SJSA1 (cell line): ENCODE measurements around the gene CCL14. TPM values are rescaled to one million over a fixed set of nuclear protein-coding genes. Genes with fewer than 3 reads are reported as not detected.
"Not testable (repeated sequence)": the region's sequence is repeated elsewhere in the genome, so short reads cannot be mapped to it uniquely, and the experiment has no call there.

Source experiments
- DNase-seq, 2 experiments: peaks; one replicate each; pipeline ENCODE4 v3.0.0-alpha.2; 2015 to 2020; ENCODE audit warnings: low spot score in 2 of 2, low read depth in 1 of 2
- H3K27ac ChIP-seq: fragments of 250-450 bp; sonication (Bioruptor Pico); 2 replicates; pipeline ENCODE4 v1.5.1; 2020; ENCODE audit warnings: mild to moderate bottlenecking, moderate library complexity
- H3K27me3 ChIP-seq: fragments of 250-450 bp; sonication (Bioruptor Pico); replicated peaks from 2 replicates; pipeline ENCODE4 v1.5.1; 2020; ENCODE audit warnings: mild to moderate bottlenecking, moderate library complexity
- H3K36me3 ChIP-seq: fragments of 250-450 bp; sonication (Bioruptor Pico); 2 replicates; pipeline ENCODE4 v1.5.1; 2020; ENCODE audit warnings: mild to moderate bottlenecking
- H3K4me1 ChIP-seq: fragments of 250-450 bp; sonication (Bioruptor Pico); replicated peaks from 2 replicates; pipeline ENCODE4 v1.6.1; 2021; ENCODE audit warnings: mild to moderate bottlenecking
- H3K4me3 ChIP-seq: fragments of 250-450 bp; sonication (Bioruptor Pico); 2 replicates; pipeline ENCODE4 v1.5.1; 2020; ENCODE audit warnings: mild to moderate bottlenecking
- H3K9me3 ChIP-seq: fragments of 250-450 bp; sonication (Bioruptor Pico); replicated peaks from 2 replicates; pipeline ENCODE4 v1.5.1; 2020; ENCODE audit warnings: mild to moderate bottlenecking
- total RNA-seq: library from RNA; depleted of rRNA; stranded (reverse); fragments of >200 nt; shearing (Covaris generic); gene quantifications from 2 replicates; pipeline ENCODE4 v1.2.3, GENCODE V29; 2014; rRNA removed

CCL14 gene
- total RNA-seq, 1 experiment from 2014 or later: not detected

DNA sequence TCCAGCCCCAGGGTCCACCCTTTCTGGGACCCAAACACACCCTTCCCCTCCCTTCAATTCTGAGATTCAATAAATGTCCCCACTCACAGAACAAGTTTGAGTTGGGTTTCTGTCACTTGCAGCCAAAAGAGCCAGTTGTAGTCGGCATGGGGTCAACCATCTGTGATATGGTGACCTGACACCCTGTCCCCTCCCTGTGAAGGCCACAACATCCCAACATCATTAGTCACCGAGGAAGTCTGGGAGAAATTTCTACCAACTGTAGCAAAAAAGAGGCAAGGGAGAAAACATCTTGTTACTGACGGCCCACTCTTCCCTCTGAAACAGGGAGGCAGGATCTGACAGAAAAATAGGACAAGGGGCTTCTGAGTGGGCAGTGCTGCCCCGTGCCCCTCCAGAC is 42.4 kb downstream of the CCL14 start:
- H3K9me3 ChIP-seq: no peaks in the 10 kb centered on the region
- no peaks in the 10 kb centered on the region for H3K36me3 ChIP-seq
- no peak overlapping the region for H3K27ac ChIP-seq
- no peaks in the 10 kb centered on the region for H3K4me1 ChIP-seq
- no peak overlapping the region for H3K4me3 ChIP-seq
- H3K27me3 ChIP-seq: no peaks in the 10 kb centered on the region
- no peak for DNase-seq

DNA sequence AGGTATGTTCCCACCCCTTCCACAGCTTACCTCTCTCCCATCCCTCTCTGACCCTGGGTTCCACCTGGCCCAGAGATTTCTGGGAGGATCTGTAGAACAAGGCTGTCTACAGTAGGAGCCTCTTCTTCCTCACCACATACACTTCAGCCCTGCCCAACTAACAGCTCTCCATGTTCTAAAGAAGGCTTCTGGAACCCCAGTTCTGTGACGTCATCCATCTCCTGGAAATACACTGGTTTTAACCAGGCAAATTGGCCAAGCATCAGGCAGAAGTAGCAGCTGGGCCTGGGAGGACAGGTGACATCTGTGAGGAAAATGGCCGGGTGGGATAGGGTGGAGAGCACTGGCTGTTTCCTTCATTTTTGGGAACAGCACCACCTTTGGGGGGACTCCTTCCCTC is 43.0 kb downstream of the CCL14 start, which contains the start of gene LYZL6:
Gene LYZL6 (minus strand): TSS at position 177 of the 400 bp plus-strand sequence. CDS start 4,357 bp downstream, outside the sequence.
- Histone ChIP-seq H3K27me3 (no peaks in the 10 kb centered on the region), H3K9me3 (no peaks in the 10 kb centered on the region), H3K4me1 (no peaks in the 10 kb centered on the region), H3K4me3 (no peak within 1 kb of the TSS), H3K27ac (no peak within 1 kb of the TSS), H3K36me3 (no peaks in the 10 kb centered on the region)
- DNase-seq: no peak

DNA sequence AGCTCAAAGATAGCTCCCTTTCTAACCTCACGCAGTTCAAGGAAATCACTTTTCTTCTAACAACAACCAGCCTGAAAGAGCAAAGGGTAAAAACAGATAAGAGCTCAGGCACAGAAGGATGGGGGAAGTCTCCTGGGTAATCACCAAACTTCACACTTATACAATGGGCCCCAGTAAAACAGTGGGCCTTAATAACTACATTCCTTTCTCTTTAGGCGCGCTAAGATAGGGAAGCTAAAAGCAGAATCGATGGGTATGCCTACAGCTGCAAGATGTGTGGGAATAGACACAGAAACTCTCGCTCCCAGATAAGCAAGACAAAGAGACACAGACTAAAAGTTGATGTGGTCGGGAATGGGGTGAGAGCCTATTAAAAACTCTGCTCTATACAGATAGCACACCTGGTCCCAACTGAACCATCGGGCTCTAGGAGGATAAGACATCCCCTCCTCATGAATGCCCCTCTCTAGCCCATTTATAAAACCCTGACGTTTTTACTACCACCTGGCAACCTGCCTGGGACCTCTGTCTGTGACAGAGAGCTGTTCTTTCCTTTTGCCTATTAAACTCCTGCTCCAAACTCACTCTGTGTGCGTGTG is 43.8 kb downstream of the CCL14 start:
- Histone ChIP-seq H3K4me3 (no peak overlapping the region), H3K27me3 (no peaks in the 10 kb centered on the region), H3K36me3 (no peaks in the 10 kb centered on the region), H3K9me3 (no peaks in the 10 kb centered on the region), H3K4me1 (no peaks in the 10 kb centered on the region), H3K27ac (no peak overlapping the region)
- DNase-seq: no peak

DNA sequence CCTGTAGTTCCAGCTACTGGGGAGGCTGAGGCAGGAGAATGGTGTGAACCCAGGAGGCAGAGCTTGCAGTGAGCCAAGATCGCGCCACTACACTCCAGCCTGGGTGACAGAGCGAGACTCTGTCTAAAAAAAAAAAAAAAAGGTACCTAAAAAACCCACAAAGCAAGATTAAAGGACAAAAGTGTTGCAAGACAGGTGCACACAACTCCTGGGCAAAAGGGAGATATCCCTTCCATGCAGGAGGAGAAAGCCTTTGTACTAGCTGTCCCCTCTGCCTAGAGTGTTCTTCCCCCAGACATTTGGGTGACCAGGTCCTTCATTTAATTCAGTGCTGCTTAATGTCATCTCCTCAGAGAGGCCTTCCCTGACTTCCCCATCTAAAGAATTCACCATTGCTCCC is 48.0 kb downstream of the CCL14 start:
- H3K4me1 ChIP-seq, H3K4me3 ChIP-seq, H3K9me3 ChIP-seq, H3K27ac ChIP-seq, DNase-seq, H3K27me3 ChIP-seq, H3K36me3 ChIP-seq: not testable (repeated sequence)

DNA sequence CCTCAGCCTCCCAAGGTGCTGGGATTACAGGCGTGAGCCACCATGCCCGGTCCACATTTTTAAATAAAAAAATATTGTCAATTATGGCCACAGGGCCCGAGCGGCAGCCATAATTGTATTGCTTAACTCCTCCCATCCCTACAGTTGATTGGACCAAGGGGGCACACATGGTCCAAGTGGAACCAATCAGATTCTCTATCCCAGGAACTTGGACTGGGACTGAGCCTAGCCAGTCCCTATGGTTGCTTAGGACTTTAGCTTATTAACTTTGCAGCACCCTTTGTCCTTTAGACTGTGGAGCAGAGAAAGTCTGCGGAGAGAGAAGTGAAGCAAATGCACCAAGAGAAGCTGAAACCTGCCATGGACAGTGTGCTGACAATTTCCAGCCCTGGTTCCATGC is 50.5 kb downstream of the CCL14 start:
- Histone ChIP-seq H3K36me3 (no peaks in the 10 kb centered on the region), H3K4me1 (no peaks in the 10 kb centered on the region; the same call in 1 of the 2 replicates), H3K27ac (no peak overlapping the region), H3K9me3 (no peaks in the 10 kb centered on the region), H3K4me3 (no peak overlapping the region), H3K27me3 (no peaks in the 10 kb centered on the region)
- DNase-seq: no peak

DNA sequence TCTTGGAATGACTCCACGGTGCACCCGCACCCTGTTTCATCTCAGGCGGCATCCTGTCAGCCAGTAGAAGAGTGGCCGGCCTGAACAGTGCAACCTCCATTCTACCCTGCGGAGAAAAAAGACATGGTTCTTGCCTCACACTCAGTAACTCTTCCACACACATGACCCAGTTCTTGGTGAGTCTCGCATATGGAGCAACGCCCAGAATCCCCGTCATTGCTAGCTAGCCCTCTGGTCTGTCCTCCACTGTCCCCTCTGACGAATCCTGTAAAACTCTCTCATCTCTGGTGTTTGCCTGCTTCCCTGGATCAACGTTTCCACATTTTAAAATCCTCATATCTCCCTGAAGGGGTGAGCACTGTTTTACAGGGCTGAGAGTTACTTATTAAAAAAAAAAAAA is 51.8 kb downstream of the CCL14 start:
- Histone ChIP-seq H3K27ac (no peak overlapping the region), H3K27me3 (no peaks in the 10 kb centered on the region), H3K36me3 (no peaks in the 10 kb centered on the region), H3K4me1 (peaks cover 9% of the 10 kb centered on the region; the same call in 1 of the 2 replicates), H3K4me3 (no peak overlapping the region), H3K9me3 (no peaks in the 10 kb centered on the region)
- DNase-seq: no peak

Other genes with a start within 250 kb of the CCL14 start
- not detected in 2 replicates for gene GAS2L2, start 233.5 kb downstream of the CCL14 start, total RNA-seq
- not detected in 2 replicates for gene C17orf50, start 225.8 kb downstream of the CCL14 start, total RNA-seq
- 2.9 and 8.3 TPM in 2 replicates for gene MMP28, start 191.1 kb downstream of the CCL14 start, total RNA-seq
- gene TAF15, start 177.2 kb downstream of the CCL14 start, total RNA-seq: 15.5 and 33.6 TPM in 2 replicates
- gene HEATR9, start 117.8 kb downstream of the CCL14 start, total RNA-seq: not detected in 2 replicates
- not detected in 2 replicates for gene CCL5, start 106.4 kb downstream of the CCL14 start, total RNA-seq
- gene RDM1, start 56.0 kb downstream of the CCL14 start, total RNA-seq: 0.11 and 0.50 TPM in 2 replicates
- not detected in 2 replicates for gene LYZL6, start 43.0 kb downstream of the CCL14 start, total RNA-seq
- not detected in 2 replicates for gene CCL16, start 5.2 kb downstream of the CCL14 start, total RNA-seq
- gene CCL15, start 14.8 kb upstream of the CCL14 start, total RNA-seq: not detected in 2 replicates
- not detected in 2 replicates for gene CCL23, start 31.2 kb upstream of the CCL14 start, total RNA-seq
- not detected in 2 replicates for gene CCL18, start 77.5 kb upstream of the CCL14 start, total RNA-seq
- not detected in 2 replicates for gene CCL3, start 103.4 kb upstream of the CCL14 start, total RNA-seq
- gene CCL4, start 117.1 kb upstream of the CCL14 start, total RNA-seq: not detected in 2 replicates
- gene TBC1D3B, start 189.9 kb upstream of the CCL14 start, total RNA-seq: 0.66 TPM in 1 of 2 replicates, not detected in the other
- not detected in 2 replicates for gene CCL3L1, start 210.0 kb upstream of the CCL14 start, total RNA-seq
- not detected in 2 replicates for gene CCL4L2, start 224.3 kb upstream of the CCL14 start, total RNA-seq